ENCODE measurements around the gene PANK2.

DNA sequence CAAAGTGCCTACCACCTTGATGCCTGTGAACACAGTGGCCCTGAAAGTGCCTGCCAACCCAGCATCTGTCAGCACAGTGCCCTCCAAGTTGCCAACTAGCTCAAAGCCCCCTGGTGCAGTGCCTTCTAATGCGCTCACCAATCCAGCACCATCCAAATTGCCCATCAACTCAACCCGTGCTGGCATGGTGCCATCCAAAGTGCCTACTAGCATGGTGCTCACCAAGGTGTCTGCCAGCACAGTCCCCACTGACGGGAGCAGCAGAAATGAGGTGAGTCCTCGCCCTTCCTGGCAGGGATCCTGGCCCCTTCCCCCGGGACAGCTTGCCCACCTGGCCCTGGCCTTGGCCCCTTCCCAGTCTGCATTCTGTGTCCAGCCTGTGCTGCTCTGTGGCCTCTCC lies 24.7 kb upstream of the PANK2 start:
- TF ChIP-seq, protein P1, sequence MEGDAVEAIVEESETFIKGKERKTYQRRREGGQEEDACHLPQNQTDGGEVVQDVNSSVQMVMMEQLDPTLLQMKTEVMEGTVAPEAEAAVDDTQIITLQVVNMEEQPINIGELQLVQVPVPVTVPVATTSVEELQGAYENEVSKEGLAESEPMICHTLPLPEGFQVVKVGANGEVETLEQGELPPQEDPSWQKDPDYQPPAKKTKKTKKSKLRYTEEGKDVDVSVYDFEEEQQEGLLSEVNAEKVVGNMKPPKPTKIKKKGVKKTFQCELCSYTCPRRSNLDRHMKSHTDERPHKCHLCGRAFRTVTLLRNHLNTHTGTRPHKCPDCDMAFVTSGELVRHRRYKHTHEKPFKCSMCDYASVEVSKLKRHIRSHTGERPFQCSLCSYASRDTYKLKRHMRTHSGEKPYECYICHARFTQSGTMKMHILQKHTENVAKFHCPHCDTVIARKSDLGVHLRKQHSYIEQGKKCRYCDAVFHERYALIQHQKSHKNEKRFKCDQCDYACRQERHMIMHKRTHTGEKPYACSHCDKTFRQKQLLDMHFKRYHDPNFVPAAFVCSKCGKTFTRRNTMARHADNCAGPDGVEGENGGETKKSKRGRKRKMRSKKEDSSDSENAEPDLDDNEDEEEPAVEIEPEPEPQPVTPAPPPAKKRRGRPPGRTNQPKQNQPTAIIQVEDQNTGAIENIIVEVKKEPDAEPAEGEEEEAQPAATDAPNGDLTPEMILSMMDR (IDR thresholded peaks at IDR 0.05), result no peak
- no peak for TF ChIP-seq POLR2A (IDR thresholded peaks at IDR 0.05)

Measured in testis (tissue), 2 donors.